ENCODE data around the gene FRK.
A peak's percentile ranks its signal among the peaks of the same experiment; 100 is the strongest.
"Not testable (repeated sequence)": the region's sequence is repeated elsewhere in the genome, so short reads cannot be mapped to it uniquely, and the experiment has no call there.

FRK gene, protein sequence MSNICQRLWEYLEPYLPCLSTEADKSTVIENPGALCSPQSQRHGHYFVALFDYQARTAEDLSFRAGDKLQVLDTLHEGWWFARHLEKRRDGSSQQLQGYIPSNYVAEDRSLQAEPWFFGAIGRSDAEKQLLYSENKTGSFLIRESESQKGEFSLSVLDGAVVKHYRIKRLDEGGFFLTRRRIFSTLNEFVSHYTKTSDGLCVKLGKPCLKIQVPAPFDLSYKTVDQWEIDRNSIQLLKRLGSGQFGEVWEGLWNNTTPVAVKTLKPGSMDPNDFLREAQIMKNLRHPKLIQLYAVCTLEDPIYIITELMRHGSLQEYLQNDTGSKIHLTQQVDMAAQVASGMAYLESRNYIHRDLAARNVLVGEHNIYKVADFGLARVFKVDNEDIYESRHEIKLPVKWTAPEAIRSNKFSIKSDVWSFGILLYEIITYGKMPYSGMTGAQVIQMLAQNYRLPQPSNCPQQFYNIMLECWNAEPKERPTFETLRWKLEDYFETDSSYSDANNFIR

DNA sequence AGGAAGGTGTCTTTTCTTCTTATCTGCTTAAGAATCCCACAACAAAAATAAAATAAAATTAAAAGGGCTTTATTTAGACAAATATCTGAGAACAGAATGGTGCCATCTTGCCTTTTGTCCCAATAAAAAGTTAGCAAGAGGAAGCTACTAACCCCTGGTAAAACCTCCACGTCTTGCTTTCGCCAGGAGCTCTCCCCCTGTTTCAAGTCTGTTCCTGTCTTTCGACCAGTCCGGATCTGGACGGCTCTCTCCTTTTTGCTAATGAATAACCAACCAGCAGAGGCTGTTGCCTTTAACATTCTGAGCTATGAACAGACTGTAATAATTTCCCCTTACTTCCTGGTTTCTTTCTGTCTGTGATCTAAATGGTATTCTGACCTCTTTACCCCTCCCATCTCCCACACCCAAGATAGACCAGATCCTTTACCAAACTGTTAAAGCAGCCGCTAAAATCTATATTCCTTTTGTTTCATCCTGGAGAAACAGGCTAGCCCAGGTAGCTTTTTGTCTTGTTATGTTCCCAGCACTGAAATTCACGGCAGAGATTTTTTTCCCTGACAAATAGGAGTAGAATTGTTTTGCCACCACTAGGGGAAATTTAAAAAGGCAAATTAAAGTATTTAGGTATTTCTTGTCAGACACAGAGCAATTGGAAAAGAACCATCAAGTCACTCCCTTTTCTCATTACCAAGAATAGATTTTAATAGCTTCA lies at the start of gene FRK:
TSS of gene FRK (minus strand) at position 320 of the 712 bp plus-strand sequence. CDS start 580 bp downstream, outside the sequence.
- DNase-seq (ENCODE audit: low read depth), result peak; percentile 59

DNA sequence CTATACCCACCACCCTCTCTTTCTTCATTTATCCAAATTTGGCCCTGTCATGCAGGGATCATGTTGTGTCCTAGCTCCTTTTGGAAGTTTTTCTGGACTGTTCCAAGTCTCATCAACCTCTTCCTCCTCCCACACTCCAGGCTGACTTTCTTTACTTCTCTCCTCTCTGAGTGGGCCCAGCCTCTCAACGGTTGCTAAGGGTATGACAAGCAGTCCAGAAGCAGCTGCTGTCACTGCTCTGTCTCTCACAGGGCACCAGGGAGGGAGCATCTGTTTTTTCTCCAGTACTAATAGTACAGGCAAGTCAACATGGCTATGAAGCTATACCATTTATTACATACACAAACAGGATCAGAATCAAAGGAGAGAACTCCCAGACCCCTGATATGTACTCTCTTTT lies 48.1 kb upstream of the FRK start:
- DNase-seq (ENCODE audit: low read depth), result no peak

DNA sequence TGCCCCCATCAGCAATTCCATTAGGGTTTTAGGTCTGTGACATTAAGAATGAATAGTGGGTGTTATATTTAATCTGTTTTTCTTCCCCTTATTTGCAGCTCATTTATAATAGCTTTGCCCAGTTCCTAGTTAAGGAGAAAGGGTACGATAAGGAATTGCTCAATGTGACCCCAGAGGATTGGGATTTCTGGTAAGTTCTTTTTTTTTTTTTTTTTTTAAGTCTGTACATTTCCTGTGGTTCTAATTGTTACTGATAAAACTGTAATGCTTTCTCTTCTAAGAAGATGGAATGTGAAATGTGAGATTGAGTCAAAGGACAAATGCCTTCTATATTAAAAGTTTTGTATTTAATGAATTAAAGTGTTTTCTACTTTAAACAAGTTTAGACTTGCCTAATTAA lies 45.5 kb upstream of the FRK start:
- DNase-seq (ENCODE audit: low read depth), result peak; percentile 82

DNA sequence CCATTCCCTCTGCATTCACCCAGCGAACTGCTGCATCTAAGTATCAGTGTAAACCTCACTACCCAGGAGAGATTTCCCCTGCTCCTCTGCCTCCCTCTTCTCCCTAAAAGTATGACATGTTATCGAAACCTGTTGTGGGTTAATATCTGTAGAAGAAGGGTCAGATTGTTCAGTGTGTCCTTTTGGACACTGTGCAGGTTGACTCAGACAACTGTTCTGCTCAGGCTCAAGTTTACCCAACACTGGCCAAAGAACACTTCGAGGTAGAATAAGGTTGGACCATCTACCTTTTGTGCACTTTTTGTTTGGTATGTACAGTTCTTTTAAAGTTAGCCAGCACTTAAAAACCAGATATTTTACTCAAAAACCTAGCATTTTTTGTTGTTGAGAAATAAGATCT lies 44.6 kb upstream of the FRK start:
- DNase-seq (ENCODE audit: low read depth), result no peak

DNA sequence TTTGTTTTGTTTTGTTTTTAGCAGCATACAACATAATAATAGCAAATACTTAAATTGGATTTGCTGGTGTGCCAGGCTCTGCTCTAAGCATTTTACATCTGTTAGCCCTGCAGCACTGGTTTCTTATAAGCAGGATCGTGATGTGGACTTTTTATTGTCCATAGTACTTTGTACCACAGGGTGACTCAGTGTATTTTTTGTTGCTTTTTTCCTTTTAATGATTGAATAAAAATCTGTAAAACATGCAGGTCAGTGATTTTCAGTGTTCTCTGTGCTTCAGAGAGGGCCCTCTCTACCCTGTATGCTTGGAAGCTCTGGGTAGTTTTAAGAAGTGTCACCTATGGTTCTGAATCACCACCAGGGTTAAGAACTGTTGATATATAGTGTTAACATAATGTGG lies 43.9 kb upstream of the FRK start:
- no peak for DNase-seq (ENCODE audit: low read depth)

DNA sequence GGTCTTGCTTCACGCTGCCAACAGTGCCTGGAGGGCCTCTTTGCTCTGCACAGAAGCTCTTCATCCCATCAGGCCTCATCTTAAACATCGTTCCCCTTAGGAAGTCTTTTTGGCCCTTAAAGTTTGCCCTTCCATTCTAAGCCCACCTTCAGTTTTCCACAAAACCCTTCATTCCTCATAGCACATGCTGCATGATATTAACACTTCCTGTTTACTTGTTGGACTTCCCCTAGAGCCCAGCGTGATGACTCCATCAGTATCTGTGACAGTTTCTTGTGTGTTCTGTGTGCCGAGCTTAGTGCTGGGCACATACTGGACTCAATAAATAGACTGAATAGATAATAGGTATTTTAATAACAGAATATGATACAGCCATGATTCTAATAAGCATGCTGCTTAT lies 42.2 kb upstream of the FRK start:
- no peak for DNase-seq (ENCODE audit: low read depth)

DNA sequence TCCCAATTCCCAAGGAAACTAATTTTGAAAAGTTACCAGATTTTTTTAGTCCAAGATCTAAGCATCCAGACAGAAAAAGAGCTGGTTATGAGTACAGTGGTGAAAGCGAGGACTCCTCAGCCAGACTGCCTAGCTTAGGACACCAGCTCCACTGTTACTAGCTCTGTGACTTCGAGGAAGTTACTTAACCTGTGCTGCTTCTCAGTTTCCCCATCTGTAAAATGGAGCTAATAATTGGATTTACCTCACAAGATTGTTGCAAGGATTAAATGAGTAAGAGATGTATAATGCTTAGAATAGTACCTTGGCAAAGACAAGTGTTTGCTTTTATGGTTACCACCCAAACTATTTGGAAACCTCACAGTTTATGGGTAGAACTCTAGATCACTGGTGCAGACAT lies 41.1 kb upstream of the FRK start:
- no peak for DNase-seq (ENCODE audit: low read depth)

DNA sequence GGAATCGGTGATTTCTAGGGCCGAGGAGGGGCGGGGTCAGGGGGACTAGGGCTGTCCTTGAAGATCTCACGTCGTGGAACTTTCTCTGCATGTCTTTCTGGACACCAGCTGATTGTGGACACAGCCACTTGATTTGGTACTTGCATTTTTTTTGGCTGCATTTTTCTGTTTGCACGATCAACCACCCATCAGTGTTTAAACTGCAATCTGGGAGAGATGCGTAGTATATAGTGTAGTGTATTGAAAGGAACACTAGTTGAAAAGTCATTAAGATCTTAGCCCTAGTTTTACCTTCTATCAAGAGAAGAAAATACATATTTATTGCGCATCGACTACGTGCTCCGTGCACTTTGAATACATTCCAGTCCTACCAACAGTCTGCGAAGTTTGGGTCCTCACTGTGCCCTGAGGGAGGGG lies 40.6 kb upstream of the FRK start:
- DNase-seq (ENCODE audit: low read depth), result no peak

DNA sequence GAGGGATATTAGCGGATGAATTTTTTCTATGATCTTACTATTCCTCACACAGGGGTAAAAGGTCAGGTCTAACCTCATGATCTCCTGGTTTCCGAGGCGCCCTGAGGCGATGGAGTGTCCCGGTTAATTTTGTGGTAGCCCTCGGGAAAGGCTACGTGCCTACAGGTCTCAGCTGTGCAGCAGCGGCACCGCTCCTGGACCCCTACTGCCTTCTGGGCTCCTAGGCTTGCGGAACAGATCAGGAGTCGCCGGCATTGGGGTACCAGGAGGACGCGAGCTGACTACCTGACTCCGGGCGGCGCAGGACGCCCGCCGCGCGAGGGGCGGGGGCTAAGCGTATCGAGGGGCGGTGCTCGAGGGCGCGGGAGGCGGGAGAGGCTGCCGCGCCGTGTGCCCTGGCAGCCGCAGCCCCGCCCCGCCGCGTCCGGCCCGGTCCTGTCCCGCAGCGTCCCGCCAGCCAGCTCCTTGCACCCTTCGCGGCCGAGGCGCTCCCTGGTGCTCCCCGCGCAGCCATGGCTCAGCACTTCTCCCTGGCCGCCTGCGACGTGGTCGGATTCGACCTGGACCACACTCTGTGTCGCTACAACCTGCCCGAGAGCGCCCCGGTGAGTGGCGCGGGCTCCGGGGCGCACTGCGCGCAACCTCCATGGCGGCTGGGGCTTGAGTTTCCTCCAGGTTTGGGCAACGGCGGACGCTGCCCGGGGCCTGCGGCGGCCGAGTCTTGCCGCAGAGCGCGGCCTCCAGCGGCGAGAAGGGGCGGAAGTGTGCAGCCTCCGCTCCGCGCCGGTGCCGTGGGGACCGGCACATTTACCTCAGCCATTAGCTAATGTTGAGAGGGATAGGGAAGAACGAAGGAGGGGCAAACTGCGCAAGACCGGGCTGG lies 40.0 kb upstream of the FRK start, which contains the start of gene NT5DC1:
TSS of gene NT5DC1 (plus strand) at position 435 of the 883 bp plus-strand sequence. CDS start at position 513, 78 bp downstream.
- DNase-seq (ENCODE audit: low read depth), result peak; percentile 67

DNA sequence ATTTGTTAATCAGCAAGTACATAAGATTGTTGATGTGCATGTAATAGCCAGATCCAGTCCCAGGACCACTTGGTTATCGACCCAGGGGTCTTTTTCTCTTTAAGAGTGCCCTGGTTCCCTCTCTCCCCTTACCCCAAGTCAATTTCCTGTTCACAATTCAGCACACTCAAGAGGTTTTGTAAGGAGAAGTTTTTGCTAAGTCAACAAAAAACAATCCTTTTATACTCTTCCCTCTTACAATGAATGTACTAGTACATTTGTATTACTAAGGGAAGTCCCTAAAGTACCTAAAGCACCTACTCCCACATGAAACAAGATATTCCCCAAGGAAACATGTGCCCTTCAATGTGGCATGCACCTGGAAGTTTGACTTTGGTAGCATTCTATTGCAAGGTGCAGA lies 38.3 kb upstream of the FRK start:
- no peak for DNase-seq (ENCODE audit: low read depth)

DNA sequence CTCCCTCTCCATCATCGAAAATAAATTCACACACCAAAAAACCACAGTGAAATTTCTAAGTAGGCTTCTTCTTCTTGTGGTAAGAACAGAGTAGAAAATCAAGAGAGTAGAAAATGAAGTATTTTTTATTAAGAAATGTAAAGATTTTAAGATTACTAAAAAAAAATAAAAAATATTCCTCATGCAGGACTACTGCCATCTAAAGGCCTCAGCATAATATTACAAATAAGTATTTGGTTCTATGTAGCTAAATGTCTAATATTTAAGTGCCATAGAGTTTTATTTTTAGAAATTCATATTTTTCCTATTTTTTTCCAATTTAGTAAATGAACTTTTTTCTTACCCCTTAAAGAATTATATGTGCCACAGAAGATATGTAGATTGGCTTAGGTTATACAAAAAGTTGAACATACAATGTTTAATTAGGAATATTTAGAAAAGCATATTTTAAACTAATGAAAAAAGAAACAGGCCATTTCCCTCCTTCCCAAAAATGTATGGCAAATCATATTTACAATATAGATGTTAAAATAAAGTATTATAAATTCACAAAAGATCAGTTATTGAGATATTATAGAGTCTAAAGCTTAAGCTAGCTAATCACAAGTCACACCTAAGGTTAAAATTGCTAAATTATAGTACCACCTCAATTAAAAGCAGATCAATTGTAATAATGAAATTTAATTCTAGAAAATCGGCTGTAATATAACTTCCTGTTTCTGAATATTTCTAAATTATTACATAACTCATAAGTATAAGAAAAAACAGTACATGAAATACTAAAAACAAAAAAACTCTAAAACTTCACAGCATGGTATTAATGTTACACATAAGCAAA lies 36.5 kb upstream of the FRK start:
- peak; percentile 32 for DNase-seq (ENCODE audit: low read depth)

DNA sequence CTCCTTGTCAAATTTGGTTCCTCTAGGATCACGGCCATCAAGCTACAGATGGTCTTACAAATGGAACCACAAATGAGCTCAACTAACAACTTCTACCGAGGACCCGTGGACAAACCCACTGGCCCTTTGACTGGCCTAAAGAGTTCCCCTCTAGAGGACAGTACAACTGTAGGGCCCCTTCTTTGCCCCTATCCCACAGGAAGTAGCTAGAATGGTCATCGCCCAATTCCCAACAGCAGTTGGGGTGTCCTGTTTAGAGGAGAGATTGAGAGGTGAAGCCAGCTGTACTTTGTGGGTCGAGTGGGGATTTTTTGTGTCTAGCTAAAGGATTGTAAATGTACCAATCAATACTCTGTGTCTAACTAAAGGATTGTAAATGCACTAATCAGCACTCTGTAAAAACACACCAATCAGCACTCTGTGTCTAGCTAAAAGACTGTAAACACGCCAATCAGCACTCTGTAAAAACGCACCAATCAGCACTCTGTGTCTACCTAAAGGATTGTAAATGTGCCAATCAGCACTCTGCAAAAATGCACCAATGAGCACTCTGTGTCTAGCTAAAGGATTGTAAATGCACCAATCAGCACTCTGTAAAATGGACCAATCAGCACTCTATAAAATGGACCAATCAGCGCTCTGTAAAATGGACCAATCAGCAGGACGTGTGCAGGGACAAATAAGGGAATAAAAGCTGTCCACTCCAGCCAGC lies 35.5 kb upstream of the FRK start:
- not testable (repeated sequence) for DNase-seq (ENCODE audit: low read depth)

DNA sequence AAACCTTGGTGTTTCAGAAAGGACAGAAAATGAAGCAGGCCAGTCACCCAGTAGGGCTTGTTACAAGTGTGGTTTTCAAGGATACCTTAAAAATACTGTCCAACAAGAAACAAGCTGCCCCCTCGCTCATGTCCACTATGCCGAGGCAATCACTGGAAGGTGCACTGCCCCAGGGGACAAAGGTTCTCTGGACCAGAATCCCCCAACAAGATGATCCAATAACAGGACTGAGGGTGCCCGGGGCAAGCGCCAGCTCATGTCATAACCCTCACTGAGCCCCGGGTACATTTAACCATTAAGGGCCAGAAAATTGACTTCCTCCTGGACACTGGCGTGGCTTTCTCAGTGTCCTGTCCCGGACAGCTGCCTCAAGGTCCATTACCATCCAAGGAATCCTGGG lies 33.4 kb upstream of the FRK start:
- no peak for DNase-seq (ENCODE audit: low read depth)

DNA sequence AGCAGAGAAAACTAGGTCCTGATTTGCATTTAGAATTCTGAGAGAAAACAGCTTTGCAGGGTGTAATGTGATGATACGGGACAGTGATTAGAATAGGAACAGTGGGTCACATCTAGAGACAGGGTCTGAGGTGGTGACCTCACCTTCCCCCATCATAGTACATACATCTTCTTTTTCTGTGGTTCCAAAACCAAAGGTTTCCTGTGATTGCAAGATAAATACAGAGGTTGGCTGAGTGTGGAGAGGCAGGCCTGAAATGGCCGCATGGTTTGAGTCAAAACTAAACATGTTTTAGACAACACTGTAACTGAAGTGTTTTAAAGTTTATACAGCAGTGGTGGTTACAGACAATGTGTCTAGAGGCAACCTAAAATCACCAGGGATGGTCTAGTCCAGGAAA lies 29.6 kb upstream of the FRK start:
- DNase-seq (ENCODE audit: low read depth), result no peak

DNA sequence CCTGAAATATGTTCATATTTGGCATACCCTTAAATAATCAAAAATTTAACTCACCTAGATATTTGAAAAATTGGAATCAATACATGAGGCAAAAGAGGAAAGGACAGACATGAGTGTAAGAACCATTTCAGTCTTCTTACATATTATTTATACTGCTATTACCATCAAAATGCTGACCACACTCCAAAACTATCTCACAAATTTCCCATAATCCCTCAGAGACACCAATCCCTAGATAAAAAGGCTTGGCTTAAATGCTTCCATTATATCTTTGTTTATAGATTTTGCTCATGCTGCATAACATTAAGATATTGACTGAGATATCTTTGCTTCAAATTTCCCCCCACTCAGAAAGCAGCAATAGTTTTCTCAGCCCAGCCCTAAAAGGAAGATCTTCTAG lies 28.3 kb upstream of the FRK start:
- peak; percentile 61 for DNase-seq (ENCODE audit: low read depth)

DNA sequence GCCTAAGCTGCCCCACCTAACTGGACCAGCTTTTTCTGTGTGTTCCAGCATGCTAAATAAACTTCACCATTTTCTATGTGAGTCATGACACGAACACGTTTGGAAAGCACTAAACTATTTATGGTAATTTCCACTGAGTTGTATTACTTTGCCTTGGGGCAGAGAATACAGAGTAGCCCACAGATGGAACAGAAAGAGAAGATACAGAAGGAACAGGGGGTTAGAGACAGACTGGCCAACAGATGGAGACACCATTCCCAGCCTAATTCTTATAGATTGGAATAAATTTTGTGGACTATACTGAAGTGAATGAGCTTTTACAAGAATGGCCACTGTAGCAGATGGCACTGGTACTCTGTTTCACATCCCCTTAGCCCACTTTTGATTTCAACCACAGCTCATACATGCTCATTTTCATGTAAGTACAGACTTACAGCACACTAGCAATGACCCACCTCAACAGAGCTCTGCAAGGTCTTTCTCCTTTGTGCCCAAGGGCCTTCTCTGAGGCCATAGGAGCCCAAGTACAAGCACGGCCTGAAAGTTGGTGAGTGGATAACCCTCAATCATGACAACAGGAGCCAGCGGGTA lies 26.8 kb upstream of the FRK start:
- peak; percentile 46 for DNase-seq (ENCODE audit: low read depth)

DNA sequence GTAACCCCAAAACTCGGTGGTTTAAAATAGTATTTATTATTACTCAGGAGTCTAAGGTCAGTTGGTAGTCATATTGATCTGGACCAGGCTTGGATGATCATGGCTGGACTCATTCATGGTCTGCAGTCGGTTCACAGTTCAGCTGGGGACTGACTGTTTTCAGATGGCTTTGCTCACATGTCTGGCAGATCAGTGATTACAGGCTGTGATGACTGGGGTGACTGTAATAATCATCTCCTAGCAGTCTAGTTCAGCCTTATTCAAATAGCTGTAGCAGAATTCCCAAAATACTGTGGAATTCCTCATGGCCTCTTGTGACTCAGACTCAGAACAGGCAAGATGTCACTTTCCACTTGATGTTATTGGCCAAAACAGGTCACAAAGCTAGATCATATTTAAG lies 23.6 kb upstream of the FRK start:
- DNase-seq (ENCODE audit: low read depth), result no peak

DNA sequence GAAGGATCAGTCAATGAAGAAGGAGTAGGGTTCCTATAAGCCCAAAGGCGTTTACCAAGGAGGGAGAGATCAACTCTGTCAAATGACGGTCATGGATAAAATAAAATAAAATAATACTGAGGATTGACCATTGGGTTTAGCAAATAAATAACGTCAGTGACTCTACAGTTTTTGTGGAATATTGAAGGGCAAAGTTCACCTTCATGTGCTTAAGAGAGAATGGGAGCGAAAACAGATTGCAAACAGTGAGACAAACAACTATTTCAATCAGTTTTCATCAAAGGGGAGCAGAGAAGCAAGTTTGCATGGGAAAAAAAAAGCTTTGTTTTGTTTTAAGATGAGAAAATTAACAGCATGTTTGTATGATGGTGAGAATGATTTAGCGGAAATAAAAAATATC lies 22.4 kb upstream of the FRK start:
- no peak for DNase-seq (ENCODE audit: low read depth)

DNA sequence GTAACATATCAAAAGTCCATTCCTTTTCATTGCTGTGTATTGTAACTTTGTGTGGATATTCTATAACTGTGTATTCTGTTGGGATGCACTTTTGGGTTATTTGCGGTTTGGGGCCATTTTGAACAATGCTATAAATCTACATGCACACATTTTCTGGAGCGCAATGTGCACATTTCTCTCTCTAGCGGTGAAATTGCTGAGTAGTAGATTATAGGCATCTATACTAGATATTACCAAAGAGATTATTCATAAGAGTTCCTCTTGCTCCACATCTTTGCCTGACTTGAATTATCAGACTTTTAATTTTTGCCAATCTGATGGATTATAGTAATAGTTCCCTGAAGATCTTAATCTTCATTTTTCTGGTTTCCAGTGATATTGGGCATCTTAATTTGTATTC lies 18.3 kb upstream of the FRK start:
- DNase-seq (ENCODE audit: low read depth), result no peak

DNA sequence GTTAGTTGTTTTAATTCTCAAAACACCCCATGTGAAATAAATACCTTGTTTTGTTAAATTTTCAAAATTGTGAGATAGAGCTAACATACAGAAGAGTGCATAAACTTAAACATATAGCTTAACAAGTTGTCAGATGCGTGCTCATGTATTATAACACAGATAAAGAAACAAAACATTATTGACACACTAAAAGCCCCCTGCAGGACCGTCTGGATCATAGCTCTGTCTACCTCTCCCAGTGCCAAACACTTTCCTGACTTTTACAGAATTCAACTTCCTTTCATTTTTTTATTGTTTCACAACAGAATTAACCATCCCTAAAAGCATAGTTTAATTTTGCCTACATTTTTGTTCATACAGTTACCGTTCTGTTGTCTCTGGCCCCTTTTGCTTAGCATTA lies 17.8 kb upstream of the FRK start:
- no peak for DNase-seq (ENCODE audit: low read depth)

Measured in amniotic epithelial cell (primary cell).